HG03342 (cell line): ENCODE measurements around the gene PTPRH.
A peak's percentile ranks its signal among the peaks of the same experiment; 100 is the strongest.
"Not testable (repeated sequence)": the region's sequence is repeated elsewhere in the genome, so short reads cannot be mapped to it uniquely, and the experiment has no call there.

Experiments used
- ATAC-seq: cut with Tn5 transposase; IDR thresholded peaks from one replicate; pipeline ENCODE4 v1.9.1; 2021; ENCODE audit warnings: mild to moderate bottlenecking, moderate library complexity; ENCODE audit not compliant: unreplicated experiment

PTPRH gene

DNA sequence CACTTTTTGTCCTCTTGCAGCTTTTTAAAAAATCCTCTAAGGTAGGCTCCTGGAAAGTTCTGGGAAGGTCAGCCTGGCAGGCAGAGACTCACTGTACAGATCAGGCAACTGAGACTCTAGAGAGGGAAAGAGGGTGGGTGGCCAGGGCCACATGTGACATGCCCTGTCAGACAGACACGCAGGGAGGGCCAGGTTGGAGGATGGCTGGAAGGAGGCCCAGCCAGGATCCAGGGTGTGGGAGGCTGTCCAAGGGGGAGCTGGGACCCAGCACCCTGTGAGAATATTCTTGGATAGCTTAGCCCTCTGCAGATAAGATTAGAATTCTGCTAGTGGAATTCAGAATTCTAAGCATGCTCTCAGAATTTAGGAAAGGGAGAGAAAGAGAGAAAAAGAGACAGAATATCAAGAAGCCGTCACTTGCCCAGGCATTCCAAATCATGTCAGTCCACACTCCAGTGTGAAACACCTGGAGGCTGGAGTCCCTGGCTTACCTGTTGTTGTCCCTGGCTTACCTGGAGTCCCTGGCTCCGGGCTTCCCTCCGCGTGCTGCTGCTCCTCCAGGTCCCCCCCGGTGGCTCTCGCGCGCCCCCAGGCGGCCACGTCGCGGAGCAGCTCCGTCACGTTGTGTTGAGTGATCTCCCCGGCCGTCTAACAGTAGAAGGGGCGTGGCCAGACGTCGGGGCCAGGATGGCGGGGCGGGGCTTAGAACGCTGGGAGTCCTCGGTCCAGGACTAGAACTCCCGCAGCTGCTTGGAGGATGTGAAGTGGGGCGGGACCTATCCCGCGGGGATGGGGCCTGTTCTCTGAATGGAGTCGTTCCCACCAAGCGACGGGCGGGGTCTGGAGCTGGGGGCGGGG is 48.9 kb downstream of the PTPRH start:
- peak; percentile 69 for ATAC-seq

DNA sequence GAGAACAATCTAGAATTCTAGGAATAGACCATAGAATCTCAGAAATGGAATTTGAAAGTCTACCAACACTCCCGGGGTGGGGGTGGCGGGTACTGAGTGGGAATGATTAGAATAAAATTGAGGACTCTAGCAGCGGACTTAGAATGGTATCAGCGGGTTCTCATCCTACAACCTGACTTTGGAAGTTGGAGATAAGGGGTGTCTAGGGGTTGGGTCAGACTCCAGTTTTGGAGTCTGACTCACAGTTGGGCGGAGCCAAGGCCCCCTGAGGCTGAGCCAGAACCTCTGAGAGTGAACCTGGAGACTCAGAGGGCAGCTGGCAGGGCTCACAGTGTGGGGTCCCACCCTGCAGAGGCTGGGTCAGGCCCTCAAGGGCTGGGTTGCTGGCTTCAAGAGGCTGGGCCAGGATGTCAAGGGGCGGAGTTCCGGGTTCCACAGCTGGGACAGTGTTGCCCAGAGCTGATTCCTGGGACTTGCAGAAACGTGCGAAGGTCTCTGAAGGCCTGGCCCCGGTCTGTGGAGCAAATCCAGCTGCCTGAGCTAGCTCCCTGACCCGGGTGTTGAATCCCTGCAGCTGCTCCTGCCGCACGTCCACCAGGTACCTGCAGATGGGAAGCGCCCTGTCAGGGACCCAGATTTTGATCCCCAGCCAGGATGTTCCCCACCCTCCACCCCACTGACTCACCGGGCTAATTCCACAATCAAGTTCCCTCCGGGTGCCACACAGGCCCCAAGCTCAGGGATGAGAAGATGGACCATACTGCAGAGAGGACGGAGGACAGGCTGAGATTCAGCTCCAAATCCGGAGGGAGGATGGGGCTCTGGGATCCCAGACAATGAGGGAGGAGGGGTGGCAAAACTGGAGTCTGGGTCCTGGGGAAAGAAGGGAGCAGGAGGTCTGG is 50.2 kb downstream of the PTPRH start:
- no peak for ATAC-seq

- ATAC-seq = no peak
These were observed 50.9 kb downstream of the PTPRH start for GRCh38 chr19:55158423-55158822.

DNA sequence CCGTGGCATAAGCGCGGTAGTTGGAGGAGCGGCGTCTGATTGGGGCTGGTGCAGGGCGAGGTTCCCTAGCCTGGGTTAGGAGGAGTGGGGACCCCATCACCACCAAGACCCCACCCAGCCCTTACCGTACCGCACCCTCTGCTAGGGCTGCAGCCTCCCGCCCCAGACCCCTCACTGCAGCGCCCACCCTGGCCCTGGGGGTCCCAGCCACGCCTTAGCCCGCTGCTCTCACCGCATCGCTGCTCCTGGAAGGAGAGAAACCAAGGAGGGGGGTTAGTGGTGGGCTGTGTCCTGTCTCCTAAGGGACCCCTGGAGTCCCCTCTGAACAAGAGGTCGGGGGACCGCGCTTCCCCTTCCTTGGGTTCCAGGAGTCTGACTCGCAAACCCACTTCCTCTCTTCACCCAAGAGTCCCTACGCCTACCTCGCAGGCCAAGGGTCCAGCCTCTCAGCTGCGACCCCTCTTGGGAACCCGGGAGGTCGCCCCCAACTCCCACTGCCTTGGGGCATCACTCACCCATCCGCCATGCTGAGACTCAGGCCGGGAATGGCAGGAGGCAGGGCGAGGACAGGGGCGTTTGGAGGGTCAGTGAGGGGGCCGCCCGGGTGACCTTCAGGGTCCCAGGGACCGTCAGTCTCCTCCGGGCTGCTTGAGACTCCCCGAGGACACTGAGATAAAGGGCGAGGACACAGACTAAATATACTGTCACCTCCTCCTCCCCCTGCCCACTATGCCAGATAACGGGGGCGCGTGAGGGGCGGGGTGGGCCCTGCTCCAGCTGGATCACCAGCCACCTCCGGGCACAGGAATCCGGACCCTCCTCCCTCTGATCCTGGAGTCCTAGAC is 52.0 kb downstream of the PTPRH start, which contains the start of gene TNNI3:
Gene TNNI3 (minus strand): TSS at position 669 of the 845 bp plus-strand sequence. CDS start 143 bp downstream, at position 526.
- ATAC-seq = no peak

DNA sequence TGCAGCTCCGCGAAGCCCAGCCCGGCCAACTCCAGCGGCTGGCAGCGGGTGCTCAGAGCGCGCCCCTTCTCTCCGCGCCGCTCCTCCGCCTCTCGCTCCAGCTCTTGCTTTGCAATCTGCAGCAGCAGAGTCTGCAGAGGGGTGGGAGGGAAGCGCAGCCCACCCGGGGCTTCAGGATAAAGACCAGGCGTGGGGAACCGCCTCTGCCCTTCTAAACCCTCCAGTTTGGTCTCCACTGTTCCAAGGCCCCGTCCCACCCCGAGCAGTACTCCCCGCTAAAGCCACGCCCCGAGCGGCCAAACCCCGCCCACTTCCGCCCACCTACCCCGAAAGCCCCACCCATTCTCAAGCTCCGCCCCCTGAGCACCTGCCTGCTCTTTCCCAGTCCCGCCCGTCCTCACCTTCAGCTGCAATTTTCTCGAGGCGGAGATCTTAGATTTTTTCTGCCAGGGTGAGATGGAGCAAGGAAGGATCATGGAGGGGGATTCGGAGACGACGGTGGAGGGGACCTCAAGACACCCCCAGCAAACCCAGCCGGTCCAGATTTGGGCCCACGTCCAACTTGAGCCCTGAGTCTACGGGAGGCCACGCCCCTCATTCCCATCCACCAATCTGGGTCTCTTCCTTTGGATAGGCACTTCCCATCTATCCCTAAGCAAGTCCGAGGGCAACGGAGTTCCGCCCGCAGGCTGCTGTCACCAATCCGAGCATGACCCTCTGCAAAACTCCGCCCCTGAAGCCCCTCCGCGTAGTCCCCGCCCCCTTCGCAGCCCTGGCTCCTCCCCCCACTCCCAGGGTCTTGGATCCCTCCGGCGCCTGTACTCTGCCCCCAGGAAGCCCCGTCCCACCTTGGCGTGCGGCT is 52.9 kb downstream of the PTPRH start:
- no peak for ATAC-seq

- not testable (repeated sequence) for ATAC-seq
These were observed 53.5 kb downstream of the PTPRH start for GRCh38 chr19:55155784-55156183.

DNA sequence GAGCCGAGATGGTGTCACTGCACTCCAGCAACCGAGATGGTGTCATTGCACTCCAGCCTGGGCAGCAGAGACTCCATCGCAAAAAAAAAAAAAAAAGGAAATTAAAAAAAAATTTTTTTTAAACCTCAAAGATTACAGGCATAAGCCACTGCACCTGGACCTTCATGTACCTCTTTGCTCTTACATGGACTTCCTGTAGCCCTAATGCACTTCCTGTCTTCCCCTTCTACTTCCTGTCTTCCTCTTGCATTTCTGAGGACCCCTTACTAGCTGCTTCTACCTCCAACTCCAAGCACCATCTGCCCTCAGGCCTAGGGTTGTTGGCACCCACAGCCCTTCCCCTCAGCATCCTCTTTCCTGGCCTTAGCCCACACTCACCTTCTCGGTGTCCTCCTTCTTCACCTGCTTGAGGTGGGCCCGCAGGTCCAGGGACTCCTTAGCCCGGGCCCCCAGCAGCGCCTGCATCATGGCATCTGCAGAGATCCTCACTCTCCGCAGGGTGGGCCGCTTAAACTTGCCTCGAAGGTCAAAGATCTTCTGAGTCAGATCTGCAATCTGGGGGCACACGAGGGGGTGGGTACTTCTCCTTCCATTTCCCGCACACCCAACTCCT is 55.5 kb downstream of the PTPRH start:
- no peak for ATAC-seq

DNA sequence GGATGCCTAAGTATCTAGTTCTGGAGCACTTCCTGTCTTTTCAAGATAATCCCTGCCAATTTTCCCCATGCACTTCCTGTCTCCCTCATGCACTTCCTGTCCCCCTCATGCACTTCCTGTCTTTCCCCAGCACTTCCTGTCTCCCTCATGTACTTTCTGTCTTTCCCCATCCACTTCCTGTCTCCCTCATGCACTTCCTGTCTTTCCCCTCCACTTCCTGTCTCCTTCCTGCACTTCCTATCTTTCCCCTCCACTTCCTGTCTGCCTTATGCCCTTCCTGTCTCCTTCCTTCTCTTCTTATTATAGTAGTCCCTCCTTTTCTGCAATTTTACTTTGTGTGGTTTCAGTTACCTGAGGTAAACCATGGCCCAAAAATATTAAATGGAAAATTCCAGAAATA is 57.3 kb downstream of the PTPRH start:
- no peak for ATAC-seq

DNA sequence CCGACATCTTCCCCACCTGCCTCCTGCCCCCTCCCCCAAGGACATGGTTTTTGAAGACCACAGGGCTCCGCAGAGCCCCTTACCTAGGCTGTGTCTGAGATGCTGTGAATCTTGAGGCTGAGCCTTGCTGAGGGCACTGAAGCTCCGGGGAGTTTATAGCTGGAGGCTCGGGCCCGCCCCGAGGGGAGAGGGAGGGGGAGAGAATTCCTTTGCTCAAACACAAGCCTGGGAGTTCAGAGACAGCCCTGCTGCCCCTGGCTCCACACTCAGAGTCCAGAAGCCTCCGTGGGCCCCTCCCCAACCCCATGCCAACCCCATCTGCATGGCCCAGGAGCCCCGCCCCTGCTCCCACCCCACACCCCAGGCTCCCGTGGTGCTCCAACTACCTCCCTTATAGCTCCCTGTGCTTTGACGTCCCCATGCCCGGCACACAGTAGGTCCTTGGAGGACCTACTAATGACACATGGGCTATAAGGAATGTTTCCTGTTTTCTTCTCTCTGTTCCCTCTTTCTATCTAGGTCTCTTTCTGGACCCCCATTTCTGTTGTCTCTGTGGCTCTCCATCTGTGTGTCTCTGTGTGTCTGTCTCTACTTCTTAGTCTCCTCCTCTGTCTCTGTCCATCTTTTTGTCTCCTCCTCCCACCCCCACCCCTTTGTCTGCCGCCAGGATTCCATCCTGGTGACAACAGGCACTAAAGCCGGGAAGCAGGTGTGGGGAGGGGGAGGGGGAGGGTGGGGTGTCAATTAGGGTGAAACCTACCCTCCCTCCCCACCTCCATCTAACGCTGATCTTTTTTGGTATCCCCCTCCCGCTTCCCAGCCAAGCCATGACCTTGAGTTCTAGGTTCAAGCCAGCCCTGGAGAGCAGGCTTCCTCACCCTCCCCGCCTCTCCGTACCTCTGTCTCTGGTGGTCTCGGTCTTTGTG is 60.0 kb downstream of the PTPRH start, which contains the start of gene TNNT1:
Gene TNNT1 (minus strand): TSS at position 129 of the 926 bp plus-strand sequence. CDS start 2,049 bp downstream, outside the sequence.
- no peak for ATAC-seq

- ATAC-seq = no peak
These were observed 61.6 kb downstream of the PTPRH start for GRCh38 chr19:55147545-55148251.

DNA sequence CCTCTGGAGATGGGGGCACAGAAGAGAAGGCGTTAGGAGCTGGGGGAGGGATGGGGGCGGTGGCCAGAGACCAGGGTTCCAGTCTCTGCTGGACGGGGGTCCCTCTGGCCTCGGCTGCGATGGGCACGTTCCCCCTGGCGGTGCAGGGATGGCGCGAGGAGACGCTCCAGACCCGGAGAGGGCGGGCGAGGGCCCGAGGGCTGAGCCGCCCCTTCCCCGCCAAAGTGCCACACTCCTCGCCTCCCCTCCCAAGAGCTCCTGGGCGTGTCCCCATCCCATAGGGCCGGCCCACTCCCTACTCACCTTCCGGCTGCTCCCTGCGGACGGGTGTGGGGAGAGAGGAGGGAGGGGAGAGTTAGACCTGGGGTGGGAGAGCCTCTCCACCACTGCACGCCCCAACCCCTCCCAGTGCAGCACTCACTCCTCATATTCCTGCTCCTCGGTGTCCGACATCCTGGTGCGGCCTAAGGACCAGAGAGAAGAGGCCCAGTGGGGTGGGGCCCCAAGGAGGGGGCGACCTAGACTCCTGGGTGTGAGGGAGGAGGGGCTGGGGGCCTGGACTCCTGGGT is 62.5 kb downstream of the PTPRH start:
- ATAC-seq = no peak

DNA sequence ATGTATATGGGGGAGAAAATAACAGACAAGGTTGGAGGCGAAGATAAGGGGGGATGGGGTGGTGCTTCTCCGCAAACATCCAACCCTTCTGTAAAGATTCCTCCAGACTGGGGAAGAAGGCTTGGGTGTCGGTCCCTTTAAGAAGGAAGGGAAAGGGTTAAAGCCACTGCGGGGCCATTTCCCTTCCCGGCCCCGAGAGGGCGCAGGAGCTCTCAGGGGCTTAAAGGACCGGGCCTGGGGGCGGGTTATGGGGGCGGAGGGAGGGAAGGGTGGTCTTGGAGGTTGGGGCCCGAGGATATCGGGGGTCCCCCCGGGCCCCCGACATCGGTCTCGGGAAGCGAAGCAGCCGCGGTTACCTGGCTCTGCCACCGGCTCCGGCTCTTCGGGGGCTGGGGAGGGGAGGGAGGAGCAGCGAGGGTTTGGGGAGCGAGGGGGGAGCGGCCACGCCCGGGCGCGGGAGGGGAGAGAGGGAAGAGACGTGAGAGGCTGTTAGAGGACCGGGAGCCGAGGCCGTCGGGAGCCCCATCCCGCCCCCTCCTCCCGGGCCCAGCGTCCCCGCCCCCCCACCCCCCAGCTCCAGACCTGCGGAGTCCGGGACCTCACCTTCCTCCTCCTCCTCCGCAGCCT is 63.1 kb downstream of the PTPRH start:
- no peak for ATAC-seq

DNA sequence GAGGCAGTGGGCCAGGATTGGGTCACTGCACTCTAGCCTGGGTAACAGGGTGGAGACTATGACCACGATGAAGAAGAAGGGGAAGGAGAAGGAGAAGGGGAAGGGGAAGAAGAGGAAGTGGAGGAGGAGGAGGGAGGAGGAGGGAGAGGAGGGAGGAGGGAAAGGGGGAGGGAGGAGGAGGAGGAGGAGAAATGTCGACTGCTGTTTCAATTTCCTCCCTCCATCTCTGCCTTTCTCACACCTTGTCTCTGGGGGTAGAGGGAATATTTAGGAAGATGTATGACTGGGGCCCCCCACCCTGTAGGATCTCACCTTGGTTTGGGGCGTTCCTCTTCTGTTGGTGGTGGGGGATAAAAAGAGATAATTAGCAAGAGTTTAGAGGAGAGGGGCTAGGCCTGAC is 64.1 kb downstream of the PTPRH start:
- no peak for ATAC-seq

DNA sequence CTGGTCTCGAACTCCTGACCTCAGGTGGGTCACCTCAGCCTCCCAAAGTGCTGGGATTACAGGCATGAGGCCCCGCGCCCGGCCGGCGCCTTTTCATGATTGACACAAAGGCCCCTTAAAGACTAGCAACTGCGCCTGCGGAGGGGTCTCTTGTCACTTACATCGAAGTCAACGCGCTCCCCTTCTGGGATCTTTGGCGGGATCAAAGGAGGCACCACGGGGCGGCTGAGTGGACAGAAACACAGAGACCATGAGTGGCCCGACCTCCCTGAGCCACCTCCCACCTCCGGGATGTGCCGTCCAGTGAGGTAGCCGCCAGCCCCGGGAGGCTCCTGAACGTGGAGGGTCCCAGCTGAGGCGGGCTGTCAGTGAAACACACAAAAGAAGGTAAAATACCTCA is 67.6 kb downstream of the PTPRH start:
- no peak for ATAC-seq

DNA sequence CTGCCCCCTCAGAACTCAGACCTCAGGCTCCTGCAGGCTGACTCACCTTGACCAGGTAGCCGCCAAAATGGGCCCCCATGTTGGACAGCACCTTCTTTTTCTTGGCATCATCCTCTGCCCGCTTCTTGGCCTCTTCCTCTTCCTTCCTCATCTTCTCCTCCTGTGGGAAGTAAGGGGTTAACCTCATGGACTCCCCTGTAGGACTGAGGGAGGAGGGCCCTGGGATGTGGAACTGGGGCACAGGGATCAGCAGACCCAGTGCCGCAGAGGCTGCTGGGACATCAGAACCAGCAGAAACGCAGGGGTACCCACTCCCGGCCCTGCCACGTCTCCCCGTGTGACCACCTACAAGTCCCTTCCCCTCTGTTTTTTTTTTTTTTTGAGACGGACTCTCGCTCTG is 71.4 kb downstream of the PTPRH start:
- no peak for ATAC-seq

GRCh38 chr19:55136399-55137102 is 72.8 kb downstream of the PTPRH start:
- ATAC-seq = no peak
